GM19452 (cell line): ENCODE measurements around the gene ZNF628.
"Not testable (repeated sequence)": the region's sequence is repeated elsewhere in the genome, so short reads cannot be mapped to it uniquely, and the experiment has no call there.

Source experiments
- ATAC-seq: cut with Tn5 transposase; IDR thresholded peaks from one replicate; pipeline ENCODE4 v1.9.1; 2021; ENCODE audit not compliant: unreplicated experiment

ZNF628 gene

GRCh38 chr19:55495646-55496349 lies 19.4 kb downstream of the ZNF628 start:
- no peak for ATAC-seq

GRCh38 chr19:55496820-55497219 lies 20.4 kb downstream of the ZNF628 start:
- not testable (repeated sequence) for ATAC-seq

GRCh38 chr19:55497763-55498162 lies 21.3 kb downstream of the ZNF628 start:
- no peak for ATAC-seq

DNA sequence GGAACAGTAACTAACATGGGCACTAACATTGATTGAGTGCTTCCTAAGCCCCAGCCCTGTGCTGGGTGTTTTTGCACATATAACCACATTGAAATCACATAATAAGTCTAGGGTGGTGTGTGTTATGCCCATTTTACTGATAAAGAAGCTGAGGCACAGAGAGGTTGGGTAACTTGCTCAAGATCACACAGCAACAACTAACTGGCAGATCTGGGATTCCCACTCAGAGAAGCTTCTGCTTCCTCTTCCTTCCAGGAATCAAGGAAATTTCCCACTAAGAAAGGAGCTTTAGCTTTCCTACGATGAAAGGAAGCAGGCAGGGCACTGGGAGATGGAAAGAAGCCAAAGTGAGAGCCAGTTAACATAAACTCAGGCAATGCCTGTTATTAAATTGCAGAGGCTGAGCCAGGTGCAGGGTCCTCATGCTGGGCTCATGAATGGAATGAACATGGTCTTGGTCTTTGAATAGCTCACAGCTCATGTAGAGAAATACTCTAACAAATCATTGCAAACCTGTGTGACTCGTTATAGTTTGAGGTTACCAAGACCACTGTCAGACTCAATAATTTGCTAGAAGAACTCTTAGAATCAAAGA lies 21.9 kb downstream of the ZNF628 start:
- no peak for ATAC-seq

GRCh38 chr19:55500368-55500952 lies 24.0 kb downstream of the ZNF628 start:
- ATAC-seq, result no peak

- ATAC-seq, result no peak
Observed at GRCh38 chr19:55502197-55502952, 26.0 kb downstream of the ZNF628 start.

DNA sequence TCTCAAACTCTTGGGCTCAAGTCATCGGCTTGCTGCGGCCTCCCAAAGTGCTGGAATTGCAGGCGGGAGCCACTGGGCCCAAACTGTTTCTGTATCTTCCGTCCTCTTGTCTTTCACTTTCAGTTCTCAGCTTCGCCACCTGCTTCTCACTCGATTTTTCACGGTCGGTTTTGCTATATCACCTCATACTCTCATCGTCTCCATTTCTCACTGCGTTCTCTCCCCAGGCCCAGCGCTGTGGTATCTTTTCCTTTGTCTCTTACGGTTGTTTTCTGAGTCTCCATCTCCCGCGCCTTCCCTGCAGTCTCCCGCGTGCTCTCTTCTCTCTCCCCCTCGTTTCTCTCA lies 26.7 kb downstream of the ZNF628 start:
- no peak for ATAC-seq

- peak; percentile 95 for ATAC-seq
Observed at GRCh38 chr19:55503502-55504251, 27.3 kb downstream of the ZNF628 start.

GRCh38 chr19:55504252-55504603 lies 27.8 kb downstream of the ZNF628 start:
- no peak for ATAC-seq

GRCh38 chr19:55504981-55505380 lies 28.6 kb downstream of the ZNF628 start:
- no peak for ATAC-seq

DNA sequence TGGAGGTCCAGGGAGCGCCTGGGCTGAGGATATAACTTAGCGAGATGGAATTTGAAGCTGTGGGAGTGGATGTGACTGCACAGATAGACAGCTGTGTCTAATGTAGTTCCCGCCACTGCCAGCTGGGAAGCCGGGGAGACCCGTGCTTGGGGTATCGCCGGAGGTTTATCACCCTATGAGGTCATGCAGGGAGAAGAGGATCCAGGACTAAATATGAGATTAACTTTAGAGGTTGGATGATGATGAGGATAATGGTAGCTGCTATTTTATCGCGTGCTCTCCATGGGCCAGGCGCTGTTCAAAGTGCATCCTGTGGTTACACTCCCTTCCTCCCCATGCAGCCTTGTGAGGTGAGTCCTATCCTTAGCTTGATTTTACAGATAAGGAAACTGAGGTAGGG lies 31.7 kb downstream of the ZNF628 start:
- ATAC-seq, result no peak

GRCh38 chr19:55516878-55517620 lies 40.6 kb downstream of the ZNF628 start:
- peak; percentile 99 for ATAC-seq

GRCh38 chr19:55519451-55520311 lies 43.3 kb downstream of the ZNF628 start:
- no peak for ATAC-seq

DNA sequence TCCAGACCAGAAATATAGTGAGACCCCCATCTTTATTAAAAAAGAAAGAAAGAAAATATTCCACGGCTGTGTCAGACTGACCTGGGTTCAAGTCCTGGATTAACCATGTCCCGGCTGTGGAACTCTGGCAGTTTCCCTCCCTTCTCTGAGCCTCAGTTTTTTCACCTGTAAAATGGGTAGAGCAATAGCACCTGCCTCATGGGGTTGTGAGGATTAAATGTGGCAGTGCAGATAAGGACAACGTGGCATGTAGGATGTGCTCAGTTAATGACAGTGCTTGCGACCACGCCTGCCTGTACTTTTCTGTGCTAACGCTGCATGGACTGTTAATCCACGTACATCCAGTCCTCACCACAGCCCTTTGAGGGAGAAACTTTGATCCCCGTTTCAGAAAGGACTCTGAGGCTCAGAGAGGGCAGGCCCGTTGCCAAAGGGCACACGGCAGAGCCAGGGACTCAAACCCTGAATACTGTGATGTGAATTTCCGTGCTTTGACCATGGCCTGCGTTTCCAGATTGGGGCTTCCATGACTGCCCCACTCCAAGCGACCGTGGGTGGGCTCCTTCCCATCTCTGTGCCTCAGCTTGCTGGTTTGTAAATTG lies 44.4 kb downstream of the ZNF628 start:
- no peak for ATAC-seq

- no peak for ATAC-seq
Observed at GRCh38 chr19:55525289-55526101, 49.1 kb downstream of the ZNF628 start.

DNA sequence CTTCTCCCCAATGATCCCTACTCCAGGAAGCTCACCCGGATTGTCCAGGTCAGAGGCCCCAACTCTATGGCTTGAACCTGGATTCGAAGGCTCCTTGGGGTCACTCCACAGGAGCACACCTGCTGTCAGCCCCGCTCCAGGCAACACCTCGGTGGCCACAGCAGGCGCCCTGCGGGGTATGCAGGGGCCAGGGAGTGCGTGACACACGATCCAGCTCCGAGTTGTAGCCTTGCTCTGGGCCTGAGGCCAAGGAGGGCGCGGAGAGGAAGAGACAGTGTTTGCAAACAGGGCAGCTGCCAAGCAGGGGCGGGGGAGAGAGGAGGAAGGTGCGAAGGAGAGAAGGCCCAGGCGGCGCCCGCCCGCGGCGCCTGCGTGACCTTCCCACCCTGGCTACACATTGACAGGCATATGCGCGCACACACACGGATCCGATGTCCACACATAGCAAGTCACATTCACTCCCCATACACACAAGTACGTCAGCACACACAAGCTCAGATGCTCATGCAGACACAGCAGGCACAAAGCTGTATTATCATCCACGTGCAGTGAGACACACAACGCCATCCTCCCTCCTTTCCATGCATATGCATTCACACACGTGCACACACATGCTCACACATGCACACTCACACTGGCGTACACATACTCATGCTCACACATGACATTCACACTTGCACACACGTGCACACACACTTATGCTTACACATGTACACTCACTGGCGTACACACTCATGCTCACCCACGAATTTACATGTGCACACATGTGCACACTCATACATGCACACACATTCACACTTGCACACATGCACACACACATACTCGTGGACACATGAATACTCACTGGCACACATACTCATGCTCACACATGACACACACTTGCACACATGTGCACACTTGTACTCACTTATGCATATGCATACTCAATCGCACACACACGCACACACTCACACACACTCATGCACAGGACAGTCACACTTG lies 50.1 kb downstream of the ZNF628 start:
- no peak for ATAC-seq
